Hepatocyte (in vitro differentiated cells): ENCODE measurements around the gene XRCC4. TPM values are rescaled to one million over a fixed set of nuclear protein-coding genes. Genes with fewer than 3 reads are reported as not detected.
"Not testable (repeated sequence)": the region's sequence is repeated elsewhere in the genome, so short reads cannot be mapped to it uniquely, and the experiment has no call there.

Experiments used
- DNase-seq: peaks from one replicate; pipeline ENCODE4 v3.0.0-alpha.2; 2016; ENCODE audit warnings: low spot score
- H2AFZ ChIP-seq: fragments of 200-600 bp; sonication (generic); 2 replicates; pipeline ENCODE4 v1.6.0; 2016; ENCODE audit warnings: antibody characterized with exemption, mild to moderate bottlenecking
- H3K27ac ChIP-seq: fragments of 200-600 bp; sonication (generic); 2 replicates; pipeline ENCODE4 v1.5.1; 2016; ENCODE audit warnings: mild to moderate bottlenecking
- H3K27me3 ChIP-seq: fragments of 200-600 bp; sonication (generic); 2 replicates; pipeline ENCODE4 v1.6.1; 2016
- H3K36me3 ChIP-seq: fragments of 200-600 bp; sonication (generic); replicated peaks from 2 replicates; pipeline ENCODE4 v1.5.1; 2016; ENCODE audit warnings: low read depth; ENCODE audit not compliant: insufficient read depth
- H3K4me1 ChIP-seq: fragments of 200-600 bp; sonication (generic); 2 replicates; pipeline ENCODE4 v1.5.1; 2016; ENCODE audit warnings: mild to moderate bottlenecking, moderate library complexity; ENCODE audit not compliant: insufficient read depth
- H3K4me2 ChIP-seq: fragments of 200-600 bp; sonication (generic); 2 replicates; pipeline ENCODE4 v1.6.0; 2016
- H3K4me3 ChIP-seq: fragments of 200-600 bp; sonication (generic); 2 replicates; pipeline ENCODE4 v1.5.1; 2016; ENCODE audit warnings: mild to moderate bottlenecking
- H3K79me2 ChIP-seq: fragments of 200-600 bp; sonication (generic); 2 replicates; pipeline ENCODE4 v1.6.0; 2017; ENCODE audit warnings: mild to moderate bottlenecking
- H3K9me2 ChIP-seq: fragments of 200-600 bp; sonication (generic); replicated peaks from 2 replicates; pipeline ENCODE4 v1.6.0; 2017; ENCODE audit warnings: mild to moderate bottlenecking; ENCODE audit not compliant: insufficient read depth
- H3K9me3 ChIP-seq: fragments of 200-600 bp; sonication (generic); 2 replicates; pipeline ENCODE4 v1.5.1; 2016; ENCODE audit warnings: low read depth, mild to moderate bottlenecking
- H4K20me1 ChIP-seq: fragments of 200-600 bp; sonication (generic); 2 replicates; pipeline ENCODE4 v1.6.0; 2016; ENCODE audit warnings: mild to moderate bottlenecking; ENCODE audit not compliant: insufficient read depth, poor library complexity, severe bottlenecking
- CTCF ChIP-seq: fragments of 200-600 bp; sonication (generic); IDR thresholded peaks from 2 replicates; pipeline ENCODE4 v1.5.1; 2016; ENCODE audit warnings: antibody characterized with exemption, mild to moderate bottlenecking; ENCODE audit not compliant: poor library complexity
- EZH2 ChIP-seq: fragments of 200-600 bp; sonication (generic); IDR thresholded peaks from 2 replicates; pipeline ENCODE4 v1.6.1; 2016; ENCODE audit warnings: antibody characterized with exemption, mild to moderate bottlenecking, borderline replicate concordance
- EZH2phosphoT487 ChIP-seq: fragments of 200-600 bp; sonication (generic); IDR thresholded peaks from one replicate; pipeline ENCODE4 v1.6.1; 2018; ENCODE audit warnings: antibody characterized with exemption, mild to moderate bottlenecking, low read depth, moderate library complexity; ENCODE audit not compliant: unreplicated experiment, severe bottlenecking
- WGBS: methylation state at CpG from one replicate; pipeline ENCODE4 v1.1.6; 2016; ENCODE audit warnings: low lambda C conversion rate; ENCODE audit errors: missing lambda C conversion rate; 5-methylcytosine and 5-hydroxymethylcytosine counted together
- polyA plus RNA-seq: library from polyadenylated mRNA; unstranded; fragments of >200 nt; fragmentation: Nextera tagmentation; extraction: Ambion mirVana; gene quantifications from 2 replicates; pipeline ENCODE4 v1.2.1, GENCODE V29; 2016
- total RNA-seq: library from RNA; depleted of rRNA; stranded (reverse); fragments of >200 nt; gene quantifications from 2 replicates; pipeline ENCODE4 v1.2.3, GENCODE V29; 2014

XRCC4 gene
- total and polyA plus RNA-seq, 2 experiments from 2014 or later = 12.7 to 21.5 TPM

GRCh38 chr5:83149671-83150070, 72.3 kb downstream of the XRCC4 start:
- no peak for DNase-seq
- TF ChIP-seq EZH2phosphoT487 = no peak
- TF ChIP-seq EZH2 = no peak
- no peak for TF ChIP-seq CTCF
- H3K4me3 ChIP-seq = no peak overlapping the region
- H3K4me2 ChIP-seq = no peak overlapping the region
- H3K27ac ChIP-seq = no peak overlapping the region
- H3K36me3 ChIP-seq = no peaks in the 10 kb centered on the region
- no peaks in the 10 kb centered on the region for H3K27me3 ChIP-seq
- H3K4me1 ChIP-seq = peaks cover 5% of the 10 kb centered on the region
- H3K9me2 ChIP-seq = no peaks in the 10 kb centered on the region
- H2AFZ ChIP-seq = no peak overlapping the region
- no peaks in the 10 kb centered on the region for H4K20me1 ChIP-seq
- no peaks in the 10 kb centered on the region for H3K79me2 ChIP-seq
- H3K9me3 ChIP-seq = no peaks in the 10 kb centered on the region

GRCh38 chr5:83151821-83152220, 74.5 kb downstream of the XRCC4 start:
- H3K4me3 ChIP-seq = no peak overlapping the region
- 100% methylated on average over 1 of the region's 1 CpG for WGBS

GRCh38 chr5:83152996-83153395, 75.6 kb downstream of the XRCC4 start:
- not testable (repeated sequence) for H3K27ac ChIP-seq, H3K4me1 ChIP-seq, H3K4me2 ChIP-seq, H3K36me3 ChIP-seq, H2AFZ ChIP-seq, H3K27me3 ChIP-seq, H4K20me1 ChIP-seq, H3K9me3 ChIP-seq, DNase-seq, H3K4me3 ChIP-seq, H3K79me2 ChIP-seq, H3K9me2 ChIP-seq
- 90% methylated on average over 4 of the region's 4 CpGs for WGBS

More at GRCh38 chr5:83151821-83152220, 74.5 kb downstream of the XRCC4 start:
- Histone ChIP-seq H3K27ac (no peak overlapping the region), H2AFZ (no peak overlapping the region), H3K4me1 (no peaks in the 10 kb centered on the region), H4K20me1 (no peaks in the 10 kb centered on the region), H3K27me3 (no peaks in the 10 kb centered on the region), H3K9me3 (no peaks in the 10 kb centered on the region), H3K9me2 (no peaks in the 10 kb centered on the region), H3K79me2 (no peaks in the 10 kb centered on the region), H3K4me2 (no peak overlapping the region), H3K36me3 (no peaks in the 10 kb centered on the region)
- TF ChIP-seq EZH2phosphoT487 = no peak
- no peak for TF ChIP-seq EZH2
- TF ChIP-seq CTCF = no peak
- no peak for DNase-seq

GRCh38 chr5:83156001-83156400, 78.7 kb downstream of the XRCC4 start:
- no peaks in the 10 kb centered on the region for H3K27me3 ChIP-seq
- DNase-seq = no peak
- H4K20me1 ChIP-seq = no peaks in the 10 kb centered on the region
- H3K27ac ChIP-seq = no peak overlapping the region
- H3K36me3 ChIP-seq = no peaks in the 10 kb centered on the region
- H3K9me2 ChIP-seq = no peaks in the 10 kb centered on the region
- H3K79me2 ChIP-seq = no peaks in the 10 kb centered on the region
- TF ChIP-seq CTCF (no peak), EZH2 (no peak), EZH2phosphoT487 (no peak)
- H2AFZ ChIP-seq = no peak overlapping the region
- WGBS = 96% methylated on average over 2 of the region's 2 CpGs
- no peaks in the 10 kb centered on the region for H3K9me3 ChIP-seq
- H3K4me1 ChIP-seq = no peaks in the 10 kb centered on the region
- H3K4me2 ChIP-seq = no peak overlapping the region
- H3K4me3 ChIP-seq = no peak overlapping the region
